GM23248 (cell line): ENCODE measurements around the gene TGFBR1. TPM values are rescaled to one million over a fixed set of nuclear protein-coding genes. Genes with fewer than 3 reads are reported as not detected.

ENCODE experiments used
- DNase-seq: peaks from one replicate; pipeline ENCODE4 v3.0.0-alpha.2; 2015
- H2AFZ ChIP-seq: fragments of 200-600 bp; sonication (generic); 2 replicates; pipeline ENCODE4 v1.6.1; 2016; ENCODE audit warnings: antibody characterized with exemption
- H3F3A ChIP-seq: fragments of 200-600 bp; sonication (generic); 2 replicates; pipeline ENCODE4 v1.6.1; 2016; ENCODE audit warnings: mild to moderate bottlenecking, antibody characterized with exemption, mixed run types; ENCODE audit not compliant: insufficient read depth
- H3K27ac ChIP-seq: fragments of 200-600 bp; sonication (generic); 2 replicates; pipeline ENCODE4 v1.5.1; 2016; ENCODE audit warnings: mild to moderate bottlenecking
- H3K27me3 ChIP-seq: fragments of 200-600 bp; sonication (generic); replicated peaks from 2 replicates; pipeline ENCODE4 v1.6.1; 2016; ENCODE audit warnings: mild to moderate bottlenecking; ENCODE audit not compliant: insufficient read depth
- H3K36me3 ChIP-seq: fragments of 200-600 bp; sonication (generic); 2 replicates; pipeline ENCODE4 v1.6.1; 2016; ENCODE audit warnings: low read depth, mild to moderate bottlenecking
- H3K4me1 ChIP-seq: fragments of 200-600 bp; sonication (generic); 2 replicates; pipeline ENCODE4 v1.6.1; 2016; ENCODE audit warnings: mild to moderate bottlenecking; ENCODE audit not compliant: insufficient read depth
- H3K4me2 ChIP-seq: fragments of 200-600 bp; sonication (generic); one replicate; pipeline ENCODE4 v1.6.1; 2016; ENCODE audit warnings: mild to moderate bottlenecking; ENCODE audit not compliant: unreplicated experiment
- H3K4me3 ChIP-seq: fragments of 200-600 bp; sonication (generic); 2 replicates; pipeline ENCODE4 v1.5.1; 2016; ENCODE audit warnings: mild to moderate bottlenecking
- H3K79me2 ChIP-seq: fragments of 200-600 bp; sonication (generic); 2 replicates; pipeline ENCODE4 v1.6.1; 2016; ENCODE audit warnings: mild to moderate bottlenecking; ENCODE audit not compliant: insufficient read depth
- H3K9ac ChIP-seq: fragments of 200-600 bp; sonication (generic); 2 replicates; pipeline ENCODE4 v1.6.1; 2016; ENCODE audit warnings: mild to moderate bottlenecking
- H3K9me2 ChIP-seq: fragments of 200-600 bp; sonication (generic); 2 replicates; pipeline ENCODE4 v1.6.1; 2016; ENCODE audit warnings: mixed run types, mild to moderate bottlenecking, moderate library complexity; ENCODE audit not compliant: insufficient read depth
- H3K9me3 ChIP-seq: fragments of 200-600 bp; sonication (generic); one replicate; pipeline ENCODE4 v1.6.1; 2017; ENCODE audit warnings: low read depth
- H4K20me1 ChIP-seq: fragments of 200-600 bp; sonication (generic); 2 replicates; pipeline ENCODE4 v1.6.0; 2016; ENCODE audit not compliant: insufficient read depth
- EZH2 ChIP-seq: fragments of 200-600 bp; sonication (generic); IDR thresholded peaks from 2 replicates; pipeline ENCODE4 v1.6.1; 2018; ENCODE audit warnings: antibody characterized with exemption, mild to moderate bottlenecking; ENCODE audit not compliant: insufficient read depth, poor library complexity, severe bottlenecking
- EZH2phosphoT487 ChIP-seq: fragments of 200-600 bp; sonication (generic); IDR thresholded peaks from 2 replicates; pipeline ENCODE4 v1.6.1; 2018; ENCODE audit warnings: antibody characterized with exemption, moderate library complexity, mild to moderate bottlenecking, low read depth; ENCODE audit not compliant: insufficient read depth
- WGBS, 2 experiments: methylation state at CpG; one replicate each; pipeline ENCODE4 v1.1.6; 2015 to 2017; ENCODE audit warnings: low lambda C conversion rate in 2 of 2, low coverage in 1 of 2; ENCODE audit errors: missing lambda C conversion rate in 2 of 2; 5-methylcytosine and 5-hydroxymethylcytosine counted together
- in situ Hi-C: fragments of 300-500 bp; cut with MboI; formaldehyde crosslinking; loops from 2 replicates; pipeline ENCODE4 v1.15.0; 2020
- polyA plus RNA-seq: library from polyadenylated mRNA; unstranded; fragments of >200 nt; fragmentation: Nextera tagmentation; extraction: Ambion mirVana; gene quantifications from 2 replicates; pipeline ENCODE4 v1.2.1, GENCODE V29; 2016
- total RNA-seq: library from RNA; depleted of rRNA; stranded (reverse); fragments of >200 nt; shearing (Covaris generic); gene quantifications from 2 replicates; pipeline ENCODE4 v1.2.3, GENCODE V29; 2014

TGFBR1 gene
- total and polyA plus RNA-seq, 2 experiments from 2014 or later = 46.3 to 73.9 TPM

DNA sequence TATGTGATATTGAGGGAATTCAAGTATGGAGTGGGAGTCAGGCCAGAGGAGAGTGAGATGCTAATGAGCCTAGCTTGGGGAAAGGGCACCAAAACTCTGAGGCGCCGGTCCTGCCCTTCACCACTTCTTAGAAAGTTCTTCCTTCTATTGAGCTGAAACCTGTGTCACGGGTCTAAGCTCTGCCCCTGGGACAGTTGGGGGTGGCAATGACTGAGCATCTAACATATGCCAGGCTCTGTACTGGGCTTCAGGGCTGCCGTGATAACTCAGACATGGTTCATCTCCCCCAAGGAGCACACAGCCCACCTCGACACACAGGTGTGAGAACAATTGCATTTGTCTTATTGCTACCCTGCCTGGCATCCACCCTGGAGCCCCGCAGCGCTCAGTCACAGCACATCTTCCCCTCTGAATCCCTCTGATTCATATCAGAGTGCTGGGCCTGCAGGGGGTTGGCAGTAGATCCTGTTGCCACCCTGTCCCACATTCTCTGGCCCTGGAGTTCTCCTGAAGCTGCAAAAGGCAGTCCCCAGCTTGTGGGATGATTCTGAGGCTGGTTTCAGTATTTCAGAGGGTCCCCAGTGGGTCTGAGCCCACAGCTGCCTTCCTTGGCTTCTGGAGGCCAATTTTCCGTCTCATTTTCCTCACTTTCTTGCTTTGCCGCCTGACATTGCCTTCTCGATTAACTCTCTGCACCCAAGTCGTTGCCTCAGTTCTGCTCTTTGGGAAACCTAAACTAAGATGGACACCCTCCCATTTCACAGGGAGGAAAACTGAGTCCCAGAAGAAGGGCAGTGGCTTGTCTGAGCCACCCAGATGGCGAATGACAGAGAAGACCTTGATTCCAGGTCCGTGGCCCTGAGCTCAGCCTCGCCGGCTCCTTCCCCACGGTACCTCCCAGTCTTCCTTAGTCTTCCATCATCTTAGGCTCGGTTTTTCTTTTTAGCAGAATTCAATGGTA lies 74.3 kb downstream of the TGFBR1 start:
- Histone ChIP-seq H3K27ac (no peak overlapping the region), H4K20me1 (no peaks in the 10 kb centered on the region), H3K27me3 (no peaks in the 10 kb centered on the region), H3F3A (no peaks in the 10 kb centered on the region), H3K9me3 (no peaks in the 10 kb centered on the region), H3K36me3 (no peaks in the 10 kb centered on the region), H2AFZ (no peak overlapping the region), H3K4me2 (no peak overlapping the region), H3K4me3 (no peak overlapping the region), H3K79me2 (no peaks in the 10 kb centered on the region), H3K9ac (no peak overlapping the region), H3K9me2 (no peaks in the 10 kb centered on the region), H3K4me1 (no peaks in the 10 kb centered on the region)
- no peak for DNase-seq
- 92 to 95% methylated on average over 17 of the region's 17 CpGs for WGBS, 2 experiments
- in situ Hi-C loops = loop anchor here (25.0 kb wide), 1 partner anchor 1033 kb away; no protein-coding TSS in a partner anchor
- TF ChIP-seq EZH2phosphoT487 (no peak), EZH2 (no peak)

DNA sequence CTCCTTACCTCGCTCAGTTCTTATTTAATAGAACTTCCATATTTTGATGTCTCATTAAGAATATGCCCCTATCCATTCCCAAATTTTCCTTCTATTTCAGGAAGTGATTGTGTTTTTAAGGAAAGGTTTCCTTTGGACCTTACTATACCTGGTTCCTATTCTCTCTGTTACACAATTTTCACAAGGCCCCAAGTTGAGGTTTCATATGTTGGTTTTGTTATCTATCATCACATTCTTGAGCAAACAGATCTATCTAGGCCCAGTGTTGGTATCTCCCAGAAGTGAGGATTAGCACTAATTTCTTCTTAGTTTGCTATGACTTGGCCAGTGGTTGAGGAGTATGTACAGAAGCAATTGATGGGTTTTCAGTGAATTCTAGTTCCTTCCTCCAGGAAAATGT lies 75.3 kb downstream of the TGFBR1 start:
- Histone ChIP-seq H3K79me2 (no peaks in the 10 kb centered on the region), H3K9me2 (no peaks in the 10 kb centered on the region), H3K9ac (no peak overlapping the region), H3K4me1 (no peaks in the 10 kb centered on the region; the same call in 1 of the 2 replicates), H3K36me3 (no peaks in the 10 kb centered on the region), H3F3A (no peaks in the 10 kb centered on the region), H2AFZ (no peak overlapping the region), H4K20me1 (no peaks in the 10 kb centered on the region), H3K27ac (no peak overlapping the region), H3K27me3 (no peaks in the 10 kb centered on the region), H3K9me3 (no peaks in the 10 kb centered on the region), H3K4me3 (no peak overlapping the region), H3K4me2 (no peak overlapping the region)
- DNase-seq = no peak
- 92 to 97% methylated on average over 1 of the region's 1 CpG for WGBS, 2 experiments
- in situ Hi-C loops = loop anchor here (25.0 kb wide), 1 partner anchor 1032 kb away; no protein-coding TSS in a partner anchor
- TF ChIP-seq EZH2 (no peak), EZH2phosphoT487 (no peak)

DNA sequence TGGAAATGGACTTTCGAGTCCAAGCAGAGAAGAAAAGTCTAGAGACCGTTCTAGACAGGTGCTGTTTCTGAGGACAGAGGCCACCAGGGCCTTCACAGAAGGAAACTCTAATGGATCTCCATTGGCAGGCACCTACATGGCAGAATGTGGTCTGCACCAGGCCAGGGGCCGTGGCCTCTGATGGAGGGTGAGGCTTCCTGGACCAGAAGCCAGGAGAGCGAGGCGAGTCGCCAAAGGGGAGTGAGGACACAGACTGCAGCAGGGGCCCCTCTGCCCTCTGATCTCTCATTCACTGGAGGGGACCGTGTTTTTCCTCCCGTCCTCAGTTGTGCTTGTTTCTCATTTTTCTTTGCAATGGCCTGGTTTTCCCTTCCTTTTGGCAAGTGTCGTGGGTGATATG lies 75.7 kb downstream of the TGFBR1 start:
- 89% methylated on average over 9 of the region's 9 CpGs for WGBS, 2 experiments
- in situ Hi-C loops = loop anchor here (25.0 kb wide), 1 partner anchor 1032 kb away; no protein-coding TSS in a partner anchor

DNA sequence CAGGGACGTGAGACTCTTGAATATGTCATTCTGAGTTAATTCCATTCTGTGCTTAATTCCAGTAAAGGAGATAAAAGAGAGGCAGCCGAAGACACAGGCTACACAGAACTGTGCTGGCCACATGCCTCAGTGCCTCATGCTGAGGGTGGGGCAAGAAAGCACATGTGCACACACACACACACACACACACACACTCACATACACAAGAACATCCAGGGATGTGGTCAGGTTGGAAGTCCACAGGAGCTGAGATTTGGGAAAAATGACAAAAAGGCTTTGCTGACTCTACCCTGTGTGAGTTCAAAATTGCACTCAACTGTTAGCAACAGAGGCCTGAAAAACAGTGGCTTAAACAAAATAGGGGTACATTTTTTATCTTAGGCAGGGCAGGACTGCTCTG lies 76.3 kb downstream of the TGFBR1 start:
- no peak overlapping the region for H3K4me3 ChIP-seq
- H3K27ac ChIP-seq = no peak overlapping the region
- H2AFZ ChIP-seq = no peak overlapping the region
- DNase-seq = no peak
- H3K27me3 ChIP-seq = no peaks in the 10 kb centered on the region
- H3K9ac ChIP-seq = no peak overlapping the region
- no peaks in the 10 kb centered on the region for H3K9me3 ChIP-seq
- no peaks in the 10 kb centered on the region; the same call in 1 of the 2 replicates for H3K4me1 ChIP-seq
- WGBS, 2 experiments = 60 to 68% methylated on average over 2 of the region's 2 CpGs
- H3K9me2 ChIP-seq = no peaks in the 10 kb centered on the region
- H3K36me3 ChIP-seq = no peaks in the 10 kb centered on the region
- H3F3A ChIP-seq = no peaks in the 10 kb centered on the region
- TF ChIP-seq EZH2 (no peak), EZH2phosphoT487 (no peak)
- in situ Hi-C loops = loop anchor here (25.0 kb wide), 1 partner anchor 1031 kb away; no protein-coding TSS in a partner anchor
- H3K79me2 ChIP-seq = no peaks in the 10 kb centered on the region
- H3K4me2 ChIP-seq = no peak overlapping the region
- no peaks in the 10 kb centered on the region for H4K20me1 ChIP-seq

More for the DNA sequence above, 75.7 kb downstream of the TGFBR1 start:
- H3K27me3 ChIP-seq = no peaks in the 10 kb centered on the region
- H3K4me2 ChIP-seq = no peak overlapping the region
- no peaks in the 10 kb centered on the region for H3K79me2 ChIP-seq
- no peak for TF ChIP-seq EZH2phosphoT487
- TF ChIP-seq EZH2 = no peak
- H3K4me1 ChIP-seq = no peaks in the 10 kb centered on the region; the same call in 1 of the 2 replicates
- H3K9me2 ChIP-seq = no peaks in the 10 kb centered on the region
- no peak overlapping the region for H3K27ac ChIP-seq
- H2AFZ ChIP-seq = no peak overlapping the region
- no peaks in the 10 kb centered on the region for H4K20me1 ChIP-seq
- H3K9me3 ChIP-seq = no peaks in the 10 kb centered on the region
- H3K4me3 ChIP-seq = no peak overlapping the region
- DNase-seq = no peak
- no peak overlapping the region for H3K9ac ChIP-seq
- no peaks in the 10 kb centered on the region for H3K36me3 ChIP-seq
- no peaks in the 10 kb centered on the region for H3F3A ChIP-seq
